ENCODE results near the gene FMN2.
"Not testable (repeated sequence)": the region's sequence is repeated elsewhere in the genome, so short reads cannot be mapped to it uniquely, and the experiment has no call there.

The FMN2 gene

GRCh38 chr1:240385551-240385950 is 293.9 kb downstream of the FMN2 start:
- no peak for DNase-seq

- DNase-seq = no peak
Measured at GRCh38 chr1:240385985-240386978, 294.6 kb downstream of the FMN2 start.

GRCh38 chr1:240387051-240387450 is 295.4 kb downstream of the FMN2 start:
- no peak for DNase-seq

DNA sequence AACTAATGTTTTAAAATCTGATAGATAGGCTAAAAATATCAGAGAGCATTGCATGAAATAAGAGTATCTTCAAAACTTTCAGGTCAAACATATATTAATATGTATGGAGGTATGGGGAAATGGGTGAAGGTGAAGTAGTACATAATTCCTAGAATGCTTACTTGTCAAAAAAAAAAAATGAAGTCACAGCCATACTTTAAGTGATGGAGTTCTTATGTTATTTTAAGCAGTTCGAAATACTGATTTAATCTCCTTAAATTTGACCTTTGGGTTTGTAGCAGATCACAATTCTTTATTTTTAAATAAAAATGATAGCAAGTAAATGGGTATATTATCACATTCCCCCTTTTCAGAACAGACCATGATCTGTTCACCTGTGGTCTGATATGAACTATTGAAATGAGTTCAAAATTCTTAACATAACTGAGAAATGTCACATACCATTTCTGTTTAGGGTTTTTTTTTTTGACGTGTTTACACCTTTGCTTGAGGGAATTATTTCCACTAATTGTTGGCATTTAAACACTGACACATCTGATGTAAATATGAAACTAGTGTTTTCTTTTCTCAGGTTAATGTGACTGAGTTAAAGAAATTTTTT is 300.1 kb downstream of the FMN2 start:
- no peak for DNase-seq

DNA sequence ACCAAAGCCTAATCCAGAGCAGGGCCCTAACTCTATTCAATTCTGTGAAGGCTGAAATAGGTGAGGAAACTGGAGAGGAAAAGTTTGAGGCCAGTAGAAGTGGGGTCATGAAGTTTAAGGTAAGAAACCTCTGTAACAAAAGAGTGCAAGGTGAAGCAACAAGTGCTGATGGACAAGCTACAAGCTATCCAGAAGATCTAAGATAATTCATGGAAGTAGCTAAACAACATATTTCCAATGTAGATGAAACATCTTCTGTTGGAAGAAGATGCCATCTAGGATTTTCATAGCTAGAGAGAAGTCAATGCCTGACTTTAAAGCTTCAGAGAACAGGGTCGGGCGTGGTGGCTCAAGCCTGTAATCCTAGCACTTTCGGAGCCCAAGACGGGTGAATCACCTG is 302.7 kb downstream of the FMN2 start:
- no peak for DNase-seq

- DNase-seq = no peak
Measured at GRCh38 chr1:240395336-240395735, 303.7 kb downstream of the FMN2 start.

DNA sequence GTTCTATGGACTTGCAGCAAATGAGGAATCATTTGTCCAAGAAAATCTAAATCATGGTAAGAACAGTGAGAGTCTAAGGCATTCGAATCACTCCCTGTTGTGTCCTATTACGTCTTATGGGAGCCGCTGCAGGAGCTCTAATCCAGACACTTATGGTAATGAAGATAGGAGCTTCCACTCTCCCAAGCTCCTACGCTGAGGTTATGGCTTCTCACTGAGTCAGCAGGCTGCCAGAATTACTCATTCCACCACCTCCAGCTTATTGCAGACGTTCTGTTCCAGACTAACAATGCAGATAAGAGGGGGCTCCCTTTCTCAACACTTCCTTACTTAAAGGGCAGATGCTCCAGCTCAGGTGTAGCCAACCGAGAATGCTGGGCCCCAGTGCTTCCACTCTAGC is 307.7 kb downstream of the FMN2 start:
- DNase-seq = no peak

DNA sequence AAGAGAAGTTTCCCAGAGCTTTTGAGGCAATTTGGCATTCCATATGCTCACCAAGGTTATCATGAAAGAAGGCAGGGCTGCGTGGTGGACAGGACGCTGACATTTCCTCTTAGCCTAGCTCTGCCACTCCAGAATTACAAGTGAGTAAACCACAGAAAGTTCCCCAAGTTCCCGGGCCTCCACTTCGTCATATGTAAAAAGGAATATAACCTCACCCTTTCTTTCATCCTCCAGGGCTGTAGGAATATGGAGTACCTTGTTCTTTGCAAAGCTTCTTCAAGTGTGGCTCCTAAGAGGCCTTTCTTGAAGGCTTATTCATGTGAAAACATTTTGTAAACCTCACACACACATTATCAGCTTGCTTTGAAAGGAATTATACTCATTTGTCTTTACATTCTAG is 310.0 kb downstream of the FMN2 start:
- no peak for DNase-seq

GRCh38 chr1:240402326-240402725 is 310.6 kb downstream of the FMN2 start:
- DNase-seq = no peak

GRCh38 chr1:240404286-240404685 is 312.6 kb downstream of the FMN2 start:
- DNase-seq = no peak

DNA sequence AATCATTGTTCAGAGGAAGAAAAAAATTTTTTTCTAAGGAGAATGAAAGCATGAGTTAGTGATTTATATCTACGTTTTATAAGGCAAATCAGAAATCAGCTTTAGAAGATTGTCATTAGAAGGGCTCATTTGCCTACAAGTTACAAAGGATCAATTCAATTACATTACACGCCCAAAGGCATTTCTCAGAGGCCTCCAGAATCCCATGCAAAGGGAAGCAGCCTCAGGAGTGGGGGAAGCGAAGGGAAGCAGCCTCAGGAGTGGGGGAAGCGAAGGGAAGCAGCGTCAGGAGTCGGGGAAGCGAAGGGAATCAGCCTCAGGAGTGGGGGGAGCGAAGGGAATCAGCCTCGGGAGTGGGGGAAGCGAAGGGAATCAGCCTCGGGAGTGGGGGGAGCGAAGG is 314.1 kb downstream of the FMN2 start:
- DNase-seq = no peak

DNA sequence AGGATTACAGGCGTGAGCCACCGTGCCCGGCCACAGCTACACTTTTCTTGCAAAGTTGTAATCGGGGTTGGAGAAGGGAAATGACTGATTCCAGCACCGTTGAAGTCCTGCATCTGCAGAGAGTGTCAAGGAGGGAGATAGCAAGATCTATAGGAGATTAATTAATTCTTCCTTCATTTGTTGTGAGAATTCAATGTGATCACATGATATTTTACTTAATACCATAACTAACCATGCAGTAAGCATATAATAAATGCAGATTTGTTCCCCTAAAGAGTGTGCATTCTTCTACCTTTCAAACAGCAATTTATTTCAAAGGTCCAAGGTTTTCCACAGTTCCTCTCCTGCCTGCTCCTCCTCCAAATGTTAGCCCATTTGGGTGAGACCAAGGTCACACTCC is 315.7 kb downstream of the FMN2 start:
- DNase-seq = no peak

GRCh38 chr1:240409615-240410014 is 317.9 kb downstream of the FMN2 start:
- DNase-seq = no peak

- no peak for DNase-seq
Measured at GRCh38 chr1:240413732-240414131, 322.0 kb downstream of the FMN2 start.

GRCh38 chr1:240414237-240414636 is 322.6 kb downstream of the FMN2 start:
- no peak for DNase-seq

DNA sequence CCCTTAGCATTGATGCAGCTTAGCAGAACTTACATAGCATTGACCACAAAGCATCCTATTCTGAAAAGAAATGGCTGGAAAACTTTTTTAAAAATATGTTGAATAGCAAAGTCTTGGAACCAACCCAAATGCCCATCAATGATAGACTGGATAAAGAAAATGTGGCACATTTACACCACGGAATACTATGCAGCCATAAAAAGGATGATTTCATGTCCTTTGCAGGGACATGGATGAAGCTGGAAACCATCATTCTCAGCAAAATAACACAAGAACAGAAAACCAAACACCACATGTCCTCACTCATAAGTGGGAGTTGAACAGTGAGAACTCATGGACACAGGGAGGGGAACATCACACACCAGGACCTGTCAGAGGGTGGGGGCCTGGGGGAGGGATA is 323.3 kb downstream of the FMN2 start:
- DNase-seq = not testable (repeated sequence)

DNA sequence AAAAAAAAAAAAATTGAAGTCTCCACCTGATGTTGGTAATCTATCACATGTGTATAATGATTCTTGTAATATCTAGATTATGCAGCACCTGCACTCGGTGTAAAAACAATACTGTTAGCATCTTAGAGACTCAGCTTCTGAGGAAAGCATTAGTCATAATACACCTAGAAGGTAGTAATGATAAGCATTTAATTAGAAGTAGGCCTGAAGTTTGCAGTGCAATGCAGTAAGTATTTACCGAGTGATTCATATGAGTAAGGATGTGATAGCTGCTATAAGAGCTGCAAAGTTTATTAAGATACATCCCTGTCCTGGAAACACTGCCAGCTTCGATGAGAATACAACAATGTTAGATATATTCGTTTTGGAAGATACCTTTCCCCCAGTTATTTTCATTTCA is 323.8 kb downstream of the FMN2 start:
- DNase-seq = no peak

DNA sequence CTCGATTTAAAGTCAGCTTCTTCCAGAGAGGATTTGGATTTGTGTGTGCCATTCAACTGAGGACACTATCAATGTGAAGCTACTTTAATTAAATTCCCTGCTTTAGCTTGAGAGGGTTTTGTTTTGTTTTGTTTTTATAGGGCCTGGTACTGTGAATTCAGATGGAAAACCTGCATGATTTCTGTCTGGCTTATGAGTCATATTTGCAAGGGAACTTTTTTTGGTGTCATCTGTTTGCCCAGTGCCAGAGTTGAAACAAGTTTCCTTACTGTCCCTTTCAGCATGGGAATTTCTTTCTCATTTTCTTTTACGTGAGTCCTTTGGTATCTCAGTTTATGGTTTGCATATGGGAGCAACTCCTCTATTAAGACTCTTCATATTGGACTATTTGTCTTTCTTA is 325.6 kb downstream of the FMN2 start:
- no peak for DNase-seq

GRCh38 chr1:240420766-240421165 is 329.1 kb downstream of the FMN2 start:
- DNase-seq = no peak

DNA sequence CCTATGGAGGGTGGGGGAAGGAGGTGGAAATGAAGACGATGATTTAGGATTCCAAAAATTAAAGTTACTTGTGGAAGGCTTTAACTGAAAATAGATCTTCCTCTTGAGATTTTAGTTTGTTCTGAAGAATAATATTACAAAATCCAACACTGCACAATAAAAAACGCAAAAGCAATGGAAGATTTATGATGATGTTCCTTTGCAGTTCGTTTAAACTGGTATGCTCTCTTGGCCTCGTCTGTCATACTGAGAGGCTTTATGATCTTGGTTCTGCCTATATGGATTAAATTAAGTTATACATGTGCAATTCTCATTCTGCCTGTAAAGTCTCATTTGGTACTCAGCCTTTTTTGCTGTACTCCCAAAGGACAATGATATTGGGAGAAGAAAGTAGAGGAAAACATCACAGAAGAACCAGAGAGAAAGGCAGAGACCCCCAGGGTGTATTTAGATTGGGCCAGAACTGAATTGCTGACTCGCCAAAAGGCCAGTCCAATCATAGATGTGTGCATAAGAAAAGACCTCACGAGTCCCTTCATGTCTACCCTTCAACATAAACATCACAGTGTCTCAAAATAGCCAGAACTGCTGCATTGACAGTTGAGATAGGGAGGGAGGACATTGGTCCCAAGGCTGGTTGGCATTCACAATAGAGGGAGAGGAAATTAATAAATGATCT is 331.7 kb downstream of the FMN2 start:
- no peak for DNase-seq

DNA sequence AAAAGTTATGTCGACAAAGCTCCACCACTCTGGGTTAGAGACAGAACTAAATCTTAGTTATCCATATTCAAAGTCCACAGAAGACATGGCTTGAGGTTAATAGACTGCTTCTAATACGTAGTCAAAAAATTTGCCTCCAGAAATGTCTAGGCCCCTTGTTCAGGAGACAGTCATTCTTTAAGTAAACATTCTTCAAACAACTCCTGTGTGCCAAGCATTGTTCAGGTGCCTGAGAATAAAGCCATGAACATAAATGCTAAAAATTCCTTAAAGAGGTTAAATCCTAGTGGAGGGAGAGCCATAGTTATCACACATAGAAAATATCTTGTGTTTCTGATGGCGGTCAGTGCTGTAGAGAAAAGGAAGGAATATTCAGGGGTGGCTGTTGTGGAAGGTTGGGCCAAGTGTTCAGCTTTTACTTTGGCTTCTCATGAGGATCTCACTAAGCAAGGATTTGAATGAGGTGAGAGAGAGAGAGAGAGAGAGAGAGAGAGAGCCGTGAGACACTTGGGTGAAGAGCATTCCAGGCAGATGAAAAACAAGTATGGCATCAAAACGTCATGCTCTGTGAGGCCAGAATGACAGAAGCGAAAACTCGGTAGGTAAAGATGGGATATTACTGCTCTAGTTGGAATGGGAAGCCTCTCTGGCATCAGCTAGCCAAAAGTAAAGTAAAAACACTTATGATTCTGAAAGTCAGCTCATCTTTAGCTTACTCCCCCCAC is 333.2 kb downstream of the FMN2 start:
- no peak for DNase-seq

DNA sequence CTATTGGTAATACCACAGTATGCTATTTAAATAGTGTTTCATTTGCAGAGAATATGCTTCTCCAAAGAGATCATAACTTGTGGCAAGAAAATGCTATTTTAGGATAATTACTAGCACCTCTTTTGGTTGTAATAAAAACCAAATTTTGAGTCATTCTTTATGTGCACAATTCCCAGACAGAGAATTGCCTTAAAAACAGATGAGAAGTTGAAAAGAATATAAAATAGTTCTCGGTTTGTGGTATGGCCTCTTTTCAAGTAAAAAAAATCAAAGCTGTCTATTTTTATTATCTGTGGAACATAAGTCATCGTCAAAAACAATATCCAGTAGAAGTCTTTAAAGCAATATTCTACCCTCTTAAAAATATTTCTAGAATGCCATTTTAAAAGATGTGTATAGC is 334.4 kb downstream of the FMN2 start:
- no peak for DNase-seq

GRCh38 chr1:240435996-240436566 is 344.4 kb downstream of the FMN2 start:
- no peak for DNase-seq
